GM23248 (cell line): ENCODE measurements around the gene MYO10. TPM values are rescaled to one million over a fixed set of nuclear protein-coding genes. Genes with fewer than 3 reads are reported as not detected.

ENCODE experiments used
- DNase-seq: peaks from one replicate; pipeline ENCODE4 v3.0.0-alpha.2; 2015
- H2AFZ ChIP-seq: fragments of 200-600 bp; sonication (generic); 2 replicates; pipeline ENCODE4 v1.6.1; 2016; ENCODE audit warnings: antibody characterized with exemption
- H3F3A ChIP-seq: fragments of 200-600 bp; sonication (generic); 2 replicates; pipeline ENCODE4 v1.6.1; 2016; ENCODE audit warnings: mild to moderate bottlenecking, antibody characterized with exemption, mixed run types; ENCODE audit not compliant: insufficient read depth
- H3K27ac ChIP-seq: fragments of 200-600 bp; sonication (generic); 2 replicates; pipeline ENCODE4 v1.5.1; 2016; ENCODE audit warnings: mild to moderate bottlenecking
- H3K27me3 ChIP-seq: fragments of 200-600 bp; sonication (generic); replicated peaks from 2 replicates; pipeline ENCODE4 v1.6.1; 2016; ENCODE audit warnings: mild to moderate bottlenecking; ENCODE audit not compliant: insufficient read depth
- H3K36me3 ChIP-seq: fragments of 200-600 bp; sonication (generic); 2 replicates; pipeline ENCODE4 v1.6.1; 2016; ENCODE audit warnings: low read depth, mild to moderate bottlenecking
- H3K4me1 ChIP-seq: fragments of 200-600 bp; sonication (generic); 2 replicates; pipeline ENCODE4 v1.6.1; 2016; ENCODE audit warnings: mild to moderate bottlenecking; ENCODE audit not compliant: insufficient read depth
- H3K4me2 ChIP-seq: fragments of 200-600 bp; sonication (generic); one replicate; pipeline ENCODE4 v1.6.1; 2016; ENCODE audit warnings: mild to moderate bottlenecking; ENCODE audit not compliant: unreplicated experiment
- H3K4me3 ChIP-seq: fragments of 200-600 bp; sonication (generic); 2 replicates; pipeline ENCODE4 v1.5.1; 2016; ENCODE audit warnings: mild to moderate bottlenecking
- H3K79me2 ChIP-seq: fragments of 200-600 bp; sonication (generic); 2 replicates; pipeline ENCODE4 v1.6.1; 2016; ENCODE audit warnings: mild to moderate bottlenecking; ENCODE audit not compliant: insufficient read depth
- H3K9ac ChIP-seq: fragments of 200-600 bp; sonication (generic); 2 replicates; pipeline ENCODE4 v1.6.1; 2016; ENCODE audit warnings: mild to moderate bottlenecking
- H3K9me2 ChIP-seq: fragments of 200-600 bp; sonication (generic); 2 replicates; pipeline ENCODE4 v1.6.1; 2016; ENCODE audit warnings: mixed run types, mild to moderate bottlenecking, moderate library complexity; ENCODE audit not compliant: insufficient read depth
- H3K9me3 ChIP-seq: fragments of 200-600 bp; sonication (generic); one replicate; pipeline ENCODE4 v1.6.1; 2017; ENCODE audit warnings: low read depth
- H4K20me1 ChIP-seq: fragments of 200-600 bp; sonication (generic); 2 replicates; pipeline ENCODE4 v1.6.0; 2016; ENCODE audit not compliant: insufficient read depth
- EZH2 ChIP-seq: fragments of 200-600 bp; sonication (generic); IDR thresholded peaks from 2 replicates; pipeline ENCODE4 v1.6.1; 2018; ENCODE audit warnings: antibody characterized with exemption, mild to moderate bottlenecking; ENCODE audit not compliant: insufficient read depth, poor library complexity, severe bottlenecking
- EZH2phosphoT487 ChIP-seq: fragments of 200-600 bp; sonication (generic); IDR thresholded peaks from 2 replicates; pipeline ENCODE4 v1.6.1; 2018; ENCODE audit warnings: antibody characterized with exemption, moderate library complexity, mild to moderate bottlenecking, low read depth; ENCODE audit not compliant: insufficient read depth
- WGBS, 2 experiments: methylation state at CpG; one replicate each; pipeline ENCODE4 v1.1.6; 2015 to 2017; ENCODE audit warnings: low lambda C conversion rate in 2 of 2, low coverage in 1 of 2; ENCODE audit errors: missing lambda C conversion rate in 2 of 2; 5-methylcytosine and 5-hydroxymethylcytosine counted together
- in situ Hi-C: fragments of 300-500 bp; cut with MboI; formaldehyde crosslinking; loops from 2 replicates; pipeline ENCODE4 v1.15.0; 2020
- polyA plus RNA-seq: library from polyadenylated mRNA; unstranded; fragments of >200 nt; fragmentation: Nextera tagmentation; extraction: Ambion mirVana; gene quantifications from 2 replicates; pipeline ENCODE4 v1.2.1, GENCODE V29; 2016
- total RNA-seq: library from RNA; depleted of rRNA; stranded (reverse); fragments of >200 nt; shearing (Covaris generic); gene quantifications from 2 replicates; pipeline ENCODE4 v1.2.3, GENCODE V29; 2014

MYO10 gene
- total and polyA plus RNA-seq, 2 experiments from 2014 or later = 43.2 to 47.0 TPM

DNA sequence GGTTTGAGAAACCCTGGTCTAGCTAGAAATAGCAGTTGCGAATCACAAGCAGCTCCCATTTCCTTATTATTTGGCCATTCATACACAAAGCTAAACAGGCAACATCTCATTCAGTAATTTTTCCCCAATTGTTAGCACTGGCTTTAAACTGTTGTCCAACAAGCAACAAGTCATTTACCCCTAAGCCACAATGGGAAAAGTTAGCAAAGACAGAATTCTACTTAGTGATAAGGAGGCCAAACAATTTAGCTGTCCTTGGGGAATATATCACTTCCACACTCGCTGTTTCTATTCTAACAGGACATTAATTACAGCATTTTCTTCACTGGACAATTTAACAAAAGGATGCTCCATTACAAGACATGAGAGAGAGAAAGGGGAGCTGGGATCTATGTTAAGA, 2.8 kb downstream of the MYO10 start:
- H2AFZ ChIP-seq = 0 out of 2 replicates have a peak overlapping the region, but pooled peaks have one; percentile 50
- peak overlapping the region; percentile 94 for H3K4me3 ChIP-seq
- H3K9me2 ChIP-seq = no peaks in the 10 kb centered on the region
- WGBS, 2 experiments = 61 to 73% methylated on average over 2 of the region's 2 CpGs
- peak overlapping the region; percentile 70 for H3K27ac ChIP-seq
- TF ChIP-seq EZH2phosphoT487 (no peak), EZH2 (no peak)
- peaks cover 40% of the 10 kb centered on the region for H3F3A ChIP-seq
- no peaks in the 10 kb centered on the region for H3K36me3 ChIP-seq
- H3K4me1 ChIP-seq = peaks cover 25% of the 10 kb centered on the region
- H3K9ac ChIP-seq = peak overlapping the region; percentile 93
- H3K79me2 ChIP-seq = peaks cover 77% of the 10 kb centered on the region
- peak; percentile 32 for DNase-seq
- H3K27me3 ChIP-seq = no peaks in the 10 kb centered on the region
- no peaks in the 10 kb centered on the region for H3K9me3 ChIP-seq
- in situ Hi-C loops = loop anchor here (25.0 kb wide), 1 partner anchor 204 kb away; no protein-coding TSS in a partner anchor
- peaks cover 9% of the 10 kb centered on the region; the same call in 1 of the 2 replicates for H4K20me1 ChIP-seq
- peak overlapping the region; percentile 94 for H3K4me2 ChIP-seq

DNA sequence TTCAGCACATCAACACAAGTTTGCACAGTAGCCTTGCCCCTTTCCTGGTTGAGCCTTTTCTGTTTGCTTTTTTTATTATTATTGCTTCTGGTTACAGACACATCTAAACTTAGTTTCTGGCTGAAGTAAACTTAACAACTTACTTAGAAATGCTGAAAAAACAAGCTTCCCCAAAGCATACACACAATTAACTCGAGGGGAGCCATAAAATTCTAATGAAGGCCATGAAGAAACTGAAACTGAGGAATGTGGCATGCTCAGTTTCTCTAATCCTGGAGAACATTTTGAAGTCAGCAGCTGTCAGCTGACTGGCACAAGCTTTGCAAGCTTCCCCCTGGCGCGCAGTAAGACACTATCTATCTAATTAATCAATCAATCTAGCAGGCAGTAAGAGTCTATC, 3.7 kb downstream of the MYO10 start:
- Histone ChIP-seq H3K36me3 (no peaks in the 10 kb centered on the region), H3K79me2 (peaks cover 86% of the 10 kb centered on the region), H3K27ac (no peak overlapping the region), H4K20me1 (peaks cover 9% of the 10 kb centered on the region; the same call in 1 of the 2 replicates), H3F3A (peaks cover 40% of the 10 kb centered on the region), H3K27me3 (no peaks in the 10 kb centered on the region), H3K4me1 (peaks cover 25% of the 10 kb centered on the region), H3K9me2 (no peaks in the 10 kb centered on the region), H2AFZ (no peak overlapping the region), H3K4me2 (peak overlapping the region; percentile 39), H3K4me3 (0 out of 2 replicates have a peak overlapping the region, but pooled peaks have one; percentile 4), H3K9me3 (no peaks in the 10 kb centered on the region), H3K9ac (no peak overlapping the region)
- TF ChIP-seq EZH2 (no peak), EZH2phosphoT487 (no peak)
- 75 to 80% methylated on average over 3 of the region's 3 CpGs for WGBS, 2 experiments
- no peak for DNase-seq
- in situ Hi-C loops = loop anchor here (25.0 kb wide), 1 partner anchor 205 kb away; no protein-coding TSS in a partner anchor

DNA sequence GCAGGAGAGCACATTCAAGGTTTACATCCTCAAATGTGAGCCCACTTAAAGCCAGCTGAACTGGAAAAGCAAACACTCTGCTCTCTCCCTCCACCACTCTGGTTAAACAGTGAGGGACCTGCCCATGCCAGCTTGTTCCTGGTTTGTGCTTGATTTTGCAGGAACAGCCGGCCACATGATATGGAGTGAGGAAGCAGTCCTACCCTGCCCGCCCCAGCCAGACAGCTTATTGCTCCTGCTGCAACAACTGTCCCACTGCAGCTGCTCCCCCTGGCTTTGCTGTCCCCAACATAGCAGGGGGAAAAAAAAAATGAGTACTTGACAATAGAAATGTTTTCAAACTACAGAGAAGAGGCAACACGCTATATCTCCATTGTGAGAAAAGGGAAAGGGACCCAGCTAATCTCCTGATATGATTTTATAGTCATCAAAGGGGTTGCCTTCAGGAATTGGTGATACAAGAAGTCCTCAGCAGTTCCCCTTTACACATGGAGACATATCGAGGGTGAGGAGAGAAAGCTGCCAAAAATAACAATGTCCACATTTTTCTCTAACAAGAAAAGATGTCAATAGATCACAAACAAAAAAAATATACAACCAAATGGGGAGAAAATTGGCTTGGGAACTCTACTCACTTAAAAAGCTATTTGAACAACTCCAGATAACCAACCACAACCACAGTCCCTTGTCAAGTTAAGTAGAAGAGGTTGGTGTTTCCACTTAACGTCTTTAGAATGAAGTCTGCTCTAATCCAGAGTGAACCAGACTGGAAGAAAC, 4.6 kb downstream of the MYO10 start:
- DNase-seq = no peak
- H2AFZ ChIP-seq = no peak overlapping the region
- 0 out of 2 replicates have a peak overlapping the region, but pooled peaks have one; percentile 1 for H3K9ac ChIP-seq
- H3K4me1 ChIP-seq = peaks cover 25% of the 10 kb centered on the region
- no peak overlapping the region for H3K27ac ChIP-seq
- no peaks in the 10 kb centered on the region for H3K27me3 ChIP-seq
- in situ Hi-C loops = loop anchor here (25.0 kb wide), 1 partner anchor 206 kb away; no protein-coding TSS in a partner anchor
- 81 to 82% methylated on average over 5 of the region's 5 CpGs for whole genome bisulfite sequencing, 2 experiments
- H3K36me3 ChIP-seq = no peaks in the 10 kb centered on the region
- peaks cover 40% of the 10 kb centered on the region for H3F3A ChIP-seq
- no peaks in the 10 kb centered on the region for H3K9me3 ChIP-seq
- no peak overlapping the region for H3K4me2 ChIP-seq
- TF ChIP-seq EZH2phosphoT487 (no peak), EZH2 (no peak)
- H3K4me3 ChIP-seq = no peak overlapping the region
- H3K79me2 ChIP-seq = peaks cover 95% of the 10 kb centered on the region
- no peaks in the 10 kb centered on the region for H3K9me2 ChIP-seq
- peaks cover 9% of the 10 kb centered on the region; the same call in 1 of the 2 replicates for H4K20me1 ChIP-seq

DNA sequence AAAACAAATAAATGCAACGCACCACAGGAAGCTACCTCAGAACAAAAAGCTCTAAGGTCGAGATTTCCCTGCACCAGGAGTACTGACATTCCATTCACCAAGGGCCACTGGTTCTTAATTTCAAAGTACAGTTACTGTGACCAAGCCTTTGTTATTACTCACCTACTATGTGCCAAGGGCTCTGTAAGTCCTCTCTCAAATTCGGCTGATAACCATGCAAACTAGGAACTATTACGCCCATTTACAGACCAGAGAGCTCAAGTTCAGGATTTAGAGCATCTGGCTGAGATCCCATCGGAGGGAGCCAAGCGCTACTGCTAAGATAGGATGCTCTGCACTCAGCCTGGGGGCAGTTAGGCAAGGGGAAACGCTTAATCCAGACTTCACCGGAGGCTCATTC, 5.6 kb downstream of the MYO10 start:
- Histone ChIP-seq H4K20me1 (peaks cover 9% of the 10 kb centered on the region; the same call in 1 of the 2 replicates), H3K4me3 (no peak overlapping the region), H3K9ac (no peak overlapping the region), H3K4me1 (peaks cover 25% of the 10 kb centered on the region), H3K9me3 (no peaks in the 10 kb centered on the region), H3K4me2 (no peak overlapping the region), H3F3A (peaks cover 43% of the 10 kb centered on the region), H3K9me2 (no peaks in the 10 kb centered on the region), H3K79me2 (peaks cover 100% of the 10 kb centered on the region), H3K36me3 (no peaks in the 10 kb centered on the region), H2AFZ (no peak overlapping the region), H3K27me3 (no peaks in the 10 kb centered on the region), H3K27ac (no peak overlapping the region)
- in situ Hi-C loops = loop anchor here (25.0 kb wide), 1 partner anchor 207 kb away; no protein-coding TSS in a partner anchor
- 89 to 92% methylated on average over 8 of the region's 8 CpGs for WGBS, 2 experiments
- TF ChIP-seq EZH2phosphoT487 (no peak), EZH2 (no peak)
- DNase-seq = no peak
